GM21526 (cell line): ENCODE results near the gene CCDC68.
"Not testable (repeated sequence)": the region's sequence is repeated elsewhere in the genome, so short reads cannot be mapped to it uniquely, and the experiment has no call there.

ENCODE experiments used
- ATAC-seq: cut with Tn5 transposase; IDR thresholded peaks from one replicate; pipeline ENCODE4 v1.9.1; 2021; ENCODE audit warnings: moderate library complexity; ENCODE audit not compliant: unreplicated experiment, low FRiP score

CCDC68 gene

DNA sequence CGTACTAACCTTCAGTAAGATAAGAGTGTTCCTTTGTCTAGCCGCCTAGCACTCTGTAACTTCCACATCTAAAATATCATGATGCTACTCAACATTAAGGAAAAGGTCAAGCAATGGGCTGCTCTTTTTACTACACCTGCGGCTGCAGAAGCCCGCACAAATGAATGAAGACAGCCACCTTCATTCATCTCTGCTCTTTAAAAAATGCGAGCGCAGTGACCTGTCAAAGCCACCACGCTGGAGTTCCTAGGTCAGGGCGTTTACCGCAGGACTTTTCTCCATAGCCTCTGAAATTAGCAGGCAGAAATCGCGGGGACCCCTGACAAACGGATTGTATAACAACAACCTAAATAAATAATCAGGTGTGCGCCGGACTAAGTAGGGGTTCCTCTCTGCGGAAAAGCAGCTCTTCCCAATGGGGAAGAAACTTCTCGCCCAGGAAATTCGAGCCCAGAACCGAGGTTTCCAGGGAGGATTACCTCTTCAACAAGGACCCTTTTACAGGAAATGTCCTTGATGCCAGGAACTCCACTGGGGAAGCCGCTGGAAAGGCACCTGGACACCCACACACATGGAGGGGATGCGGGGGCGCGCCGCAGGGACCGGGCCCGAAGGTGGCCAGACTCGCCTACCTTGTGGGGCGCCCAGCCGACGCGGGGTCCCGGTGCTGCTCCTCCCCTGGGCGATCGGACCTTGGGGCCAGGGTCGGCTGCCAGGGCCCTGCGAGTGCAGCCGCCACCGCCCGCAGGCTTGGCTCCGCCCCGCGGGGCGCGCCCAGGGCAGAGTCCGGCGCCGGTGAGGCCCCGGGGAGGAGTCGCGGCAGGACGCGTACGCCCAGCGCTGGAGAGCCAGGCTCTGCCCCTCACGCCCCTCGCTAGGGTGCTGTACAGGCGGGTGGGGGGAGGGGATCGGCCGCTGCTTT is at the start of gene CCDC68:
TSS of gene CCDC68 (minus strand) at position 758 of the 922 bp plus-strand sequence. CDS start 16,670 bp downstream, outside the sequence.
- ATAC-seq, result no peak

DNA sequence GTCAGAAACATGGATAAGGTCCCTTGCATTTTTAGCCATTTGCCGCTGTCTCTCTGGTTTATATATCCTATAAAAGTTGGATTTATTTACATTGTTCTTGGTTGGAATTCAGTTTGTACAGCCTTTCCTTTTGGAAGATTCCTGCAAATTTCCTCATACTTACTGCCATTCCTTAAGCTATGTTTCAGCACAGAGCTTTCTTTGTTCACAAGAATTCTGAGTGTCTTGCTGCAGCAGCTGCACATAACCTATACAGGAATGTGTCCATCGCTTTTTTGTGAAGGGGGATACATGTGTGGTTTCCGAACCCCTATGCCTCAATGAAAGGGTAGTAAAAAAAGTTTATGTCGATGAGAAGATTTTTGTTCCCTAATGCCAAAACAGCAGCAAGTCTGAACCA is 48.3 kb upstream of the CCDC68 start:
- ATAC-seq, result no peak

- no peak for ATAC-seq
Observed at GRCh38 chr18:55003695-55004094, 44.4 kb upstream of the CCDC68 start.

- no peak for ATAC-seq
Observed at GRCh38 chr18:55002261-55002660, 43.0 kb upstream of the CCDC68 start.

DNA sequence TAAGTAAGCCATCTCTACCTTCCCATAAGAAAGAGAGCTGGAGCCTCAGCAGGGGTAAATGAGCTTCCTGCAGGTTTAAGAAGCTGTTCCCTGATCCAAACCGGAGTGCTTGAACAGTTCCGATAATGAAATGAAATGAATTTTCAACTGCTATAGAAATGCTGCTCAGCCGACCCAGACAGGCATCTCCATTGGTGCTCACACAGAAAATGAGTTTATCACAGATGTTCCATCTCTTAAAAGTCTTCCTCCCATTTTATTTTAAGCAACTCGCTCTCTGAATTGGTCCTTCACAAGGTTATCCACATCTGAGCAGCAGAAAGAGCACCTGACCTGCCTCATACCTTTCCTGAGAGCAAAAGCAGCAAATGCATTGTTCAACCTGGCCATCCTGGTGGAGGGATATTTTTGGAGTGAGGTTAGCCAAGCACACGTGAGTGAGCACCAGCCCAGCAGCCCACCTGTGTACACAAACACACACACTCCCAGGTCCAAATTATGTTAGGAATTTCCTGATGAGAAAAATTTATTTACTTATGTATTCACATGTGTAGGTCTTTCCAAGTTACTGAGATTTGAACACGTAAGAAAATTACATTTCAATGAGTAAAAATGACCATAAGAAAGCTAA is 42.2 kb upstream of the CCDC68 start:
- no peak for ATAC-seq

GRCh38 chr18:55000529-55000928 is 41.3 kb upstream of the CCDC68 start:
- no peak for ATAC-seq

- no peak for ATAC-seq
Observed at GRCh38 chr18:54999016-54999415, 39.8 kb upstream of the CCDC68 start.

GRCh38 chr18:54995421-54996143 is 36.3 kb upstream of the CCDC68 start:
- no peak for ATAC-seq

DNA sequence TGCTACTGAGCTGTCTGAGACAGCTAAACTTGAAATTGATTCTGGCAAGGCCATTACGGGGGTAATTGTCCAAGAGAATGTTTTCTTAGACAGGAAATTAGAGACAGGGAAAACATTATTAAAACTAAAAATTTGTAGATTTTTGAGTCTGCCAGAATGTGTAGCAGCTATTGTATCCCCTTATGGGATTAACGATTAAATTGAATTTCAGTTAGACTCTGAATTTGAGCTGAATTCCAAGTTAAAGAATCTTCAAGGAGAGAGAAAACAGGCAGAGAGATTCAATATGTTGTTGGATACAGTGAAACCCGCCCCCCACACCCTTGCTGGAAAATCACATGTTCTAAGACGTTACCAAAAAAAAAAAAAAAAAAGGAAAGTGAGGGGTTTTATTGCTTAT is 32.7 kb upstream of the CCDC68 start:
- no peak for ATAC-seq

DNA sequence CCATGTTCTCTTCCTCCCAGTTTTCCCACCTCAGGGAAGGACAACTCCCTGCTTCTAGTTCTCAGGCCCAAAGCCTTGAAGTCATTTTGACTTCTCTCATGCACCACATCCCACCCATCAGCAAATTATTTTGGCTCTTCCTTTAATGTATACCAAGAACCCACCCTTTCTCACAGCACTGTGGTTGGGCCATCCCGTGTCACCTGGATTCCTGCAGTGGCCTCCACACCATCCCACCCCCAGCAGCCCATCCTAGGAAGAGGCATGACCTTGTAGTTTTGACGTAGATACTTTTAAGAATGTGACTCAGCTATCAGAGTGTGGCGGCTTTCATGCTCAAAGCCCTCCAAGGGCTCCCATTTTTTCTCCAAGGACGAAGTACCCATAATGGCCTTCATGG is 25.6 kb upstream of the CCDC68 start:
- no peak for ATAC-seq

GRCh38 chr18:54983791-54984190 is 24.5 kb upstream of the CCDC68 start:
- ATAC-seq, result no peak

DNA sequence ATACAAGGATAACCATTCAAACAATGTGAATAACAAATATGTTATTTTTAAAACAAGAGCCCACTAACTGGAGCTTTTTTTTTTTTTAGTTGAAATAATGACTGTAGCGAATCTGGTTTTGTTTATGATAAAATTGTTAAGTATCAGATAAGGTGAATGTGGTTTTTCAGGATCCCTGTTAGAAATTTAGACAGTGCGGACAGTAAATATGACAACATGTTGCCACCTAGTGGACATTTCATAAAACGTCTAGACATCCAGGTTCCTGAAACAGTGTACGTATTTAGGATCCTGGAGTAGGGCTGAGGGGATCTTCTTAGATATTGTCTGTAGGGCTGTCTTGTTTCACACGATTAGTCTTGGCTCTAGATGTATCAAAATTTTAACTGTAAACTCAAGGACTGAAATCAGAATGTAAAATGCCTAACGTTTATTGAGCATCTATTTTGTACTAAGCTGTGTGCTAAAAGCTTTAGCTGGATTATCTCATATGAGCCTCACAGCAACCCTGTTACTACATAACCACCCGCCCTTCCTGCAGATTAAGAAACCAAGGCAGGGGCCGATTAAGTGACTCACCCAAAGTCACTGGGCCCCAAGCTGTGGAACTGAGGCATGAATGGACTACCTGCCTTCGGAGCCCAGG is 23.9 kb upstream of the CCDC68 start:
- peak; percentile 73 for ATAC-seq

DNA sequence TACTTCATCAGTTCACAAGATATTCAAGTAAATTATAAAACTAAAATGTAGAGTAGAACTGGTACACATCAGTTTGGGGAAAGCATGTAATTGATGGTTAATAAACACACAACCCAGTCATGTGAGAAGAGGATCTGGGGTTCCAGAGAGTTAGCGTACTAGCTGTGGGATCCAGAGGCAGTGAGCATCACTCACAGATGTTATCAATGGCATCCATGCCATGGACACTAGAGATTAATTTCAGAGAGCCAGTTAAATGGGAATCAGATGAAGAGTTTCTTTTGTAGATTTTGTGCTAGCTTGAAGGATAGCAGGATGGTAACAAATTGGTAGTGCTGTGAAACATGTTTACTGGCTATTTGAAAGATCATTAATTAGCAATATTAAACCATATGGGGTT is 21.8 kb upstream of the CCDC68 start:
- ATAC-seq, result no peak

- no peak for ATAC-seq
Observed at GRCh38 chr18:54975598-54975997, 16.3 kb upstream of the CCDC68 start.

DNA sequence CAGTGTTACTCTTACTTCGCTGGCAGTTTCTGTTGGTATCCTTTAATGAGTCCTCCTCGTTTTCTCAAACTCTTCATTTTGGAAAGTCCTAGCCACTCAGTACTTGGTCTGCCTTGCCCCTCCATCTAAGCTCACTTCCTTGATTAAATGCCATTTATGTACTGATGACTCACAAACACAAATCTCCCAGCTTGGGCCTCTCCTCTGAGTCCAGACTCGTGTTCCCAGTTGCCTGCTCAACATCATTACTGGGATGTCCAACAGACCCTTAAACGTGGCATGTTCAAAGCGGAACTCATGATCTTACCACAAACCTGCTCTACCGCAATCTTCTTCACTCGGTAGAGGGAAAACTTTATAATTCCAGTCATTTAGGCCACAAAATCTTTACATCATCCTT is 13.8 kb upstream of the CCDC68 start:
- ATAC-seq, result no peak

- no peak for ATAC-seq
Observed at GRCh38 chr18:54968807-54969206, 9.5 kb upstream of the CCDC68 start.

DNA sequence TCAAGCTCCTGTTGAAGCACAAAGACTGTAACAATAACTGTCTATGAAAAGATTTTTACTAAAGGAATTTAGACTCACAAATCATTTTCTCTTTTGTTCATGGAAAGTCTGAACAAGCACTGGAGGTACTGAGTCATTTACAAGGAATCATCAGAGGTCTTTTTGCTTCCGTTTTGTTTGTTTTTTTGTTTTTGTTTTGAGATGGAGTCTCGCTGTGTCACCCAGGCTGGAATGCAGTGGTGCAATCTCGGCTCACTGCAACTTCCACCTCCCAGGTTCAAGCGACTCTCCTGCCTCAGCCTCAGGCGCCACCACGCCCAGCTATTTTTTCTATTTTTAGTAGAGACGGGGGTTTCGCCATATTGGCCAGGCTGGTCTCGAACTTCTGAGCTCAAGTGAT is 9.0 kb upstream of the CCDC68 start:
- not testable (repeated sequence) for ATAC-seq

- ATAC-seq, result no peak
Observed at GRCh38 chr18:54967786-54968185, 8.5 kb upstream of the CCDC68 start.

- ATAC-seq, result no peak
Observed at GRCh38 chr18:54964741-54965140, 5.5 kb upstream of the CCDC68 start.

GRCh38 chr18:54962919-54963645 is 3.8 kb upstream of the CCDC68 start:
- ATAC-seq, result no peak
